Iris pigment epithelial cell (primary cell): ENCODE results near the gene SLC36A2.
A peak's percentile ranks its signal among the peaks of the same experiment; 100 is the strongest.
"Not testable (repeated sequence)": the region's sequence is repeated elsewhere in the genome, so short reads cannot be mapped to it uniquely, and the experiment has no call there.

Experiments
- DNase-seq: peaks from one replicate; pipeline ENCODE4 v3.0.0-alpha.2; 2011; ENCODE audit warnings: low read depth

Gene SLC36A2

DNA sequence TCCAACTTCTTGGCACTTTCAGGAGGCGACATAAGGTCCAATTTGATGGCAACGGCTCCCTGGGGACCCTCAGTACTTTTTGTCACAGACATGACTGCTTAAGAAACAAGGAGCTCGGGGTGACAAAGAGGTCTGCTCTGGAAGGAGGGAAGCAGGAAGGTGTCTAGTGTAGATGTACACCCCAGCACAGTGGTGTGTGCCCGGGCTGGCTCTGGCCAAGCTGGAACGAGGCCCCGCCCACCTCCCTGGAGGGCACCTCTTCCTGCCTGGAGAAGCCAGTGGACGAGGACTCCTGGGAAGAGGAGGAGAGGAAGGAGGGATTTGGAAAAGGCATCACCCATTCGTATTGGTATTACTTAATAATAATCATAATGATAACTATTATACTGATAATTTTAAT, at the start of gene SLC36A2:
Gene SLC36A2 (minus strand): TSS at position 191 of the 400 bp plus-strand sequence. CDS start 99 bp downstream, at position 92.
- no peak for DNase-seq

DNA sequence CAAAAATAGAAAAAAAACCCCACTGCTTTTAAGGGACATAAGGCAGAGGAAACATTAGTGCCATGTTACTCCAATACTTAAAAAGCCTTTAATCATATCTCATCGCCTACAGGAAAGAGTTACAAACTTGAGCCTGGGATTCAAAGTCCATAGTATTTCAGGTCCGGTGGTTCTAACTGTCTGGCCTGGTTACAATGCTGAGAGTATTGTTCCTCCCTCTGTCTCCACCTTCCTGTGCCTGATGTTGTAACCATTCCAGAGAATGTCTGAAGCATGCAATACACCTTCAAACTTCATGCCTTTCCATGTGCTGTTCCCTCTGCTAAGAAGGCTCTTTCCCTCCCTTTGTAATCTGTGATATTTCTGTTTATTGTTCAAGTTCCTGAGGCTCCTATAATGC, 41.6 kb upstream of the SLC36A2 start:
- no peak for DNase-seq

DNA sequence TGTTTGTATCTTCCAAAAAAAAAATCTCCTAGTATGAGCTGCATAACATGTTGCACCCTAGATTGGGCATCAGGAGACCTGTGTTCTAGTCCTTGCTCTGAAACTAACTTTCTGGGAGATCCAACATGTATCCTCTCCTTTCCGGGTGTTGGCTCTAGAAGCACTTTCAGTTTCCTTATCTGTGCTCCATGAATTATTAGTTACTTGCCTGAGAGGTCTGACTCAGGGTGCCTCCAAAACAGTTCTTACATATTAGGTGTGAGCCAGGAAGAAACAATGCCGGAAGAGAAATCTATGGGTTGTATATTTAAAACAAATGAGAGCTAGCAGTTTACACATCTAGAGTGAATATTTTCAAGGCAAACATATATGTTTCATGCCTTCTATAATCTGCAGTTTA, 36.7 kb upstream of the SLC36A2 start:
- peak; percentile 10 for DNase-seq

DNA sequence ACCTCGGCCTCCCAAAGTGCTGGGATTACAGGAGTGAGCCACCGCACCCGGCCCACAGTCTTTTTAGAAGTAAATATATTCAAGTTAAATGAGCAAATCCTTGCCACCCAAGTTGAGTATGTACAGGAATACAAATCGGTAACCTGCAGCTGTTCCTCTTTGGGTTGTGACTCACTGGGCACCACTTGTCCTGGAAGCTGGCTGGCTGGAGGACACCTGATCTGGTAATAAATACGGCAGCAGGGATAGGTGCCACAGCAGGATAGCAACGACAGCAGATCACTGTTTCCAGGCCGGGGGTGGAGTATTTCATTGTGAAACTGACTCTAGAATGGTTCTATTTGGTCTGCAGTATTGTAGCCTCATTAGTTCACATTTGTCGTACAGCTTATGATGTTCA, 35.7 kb upstream of the SLC36A2 start:
- no peak for DNase-seq

DNA sequence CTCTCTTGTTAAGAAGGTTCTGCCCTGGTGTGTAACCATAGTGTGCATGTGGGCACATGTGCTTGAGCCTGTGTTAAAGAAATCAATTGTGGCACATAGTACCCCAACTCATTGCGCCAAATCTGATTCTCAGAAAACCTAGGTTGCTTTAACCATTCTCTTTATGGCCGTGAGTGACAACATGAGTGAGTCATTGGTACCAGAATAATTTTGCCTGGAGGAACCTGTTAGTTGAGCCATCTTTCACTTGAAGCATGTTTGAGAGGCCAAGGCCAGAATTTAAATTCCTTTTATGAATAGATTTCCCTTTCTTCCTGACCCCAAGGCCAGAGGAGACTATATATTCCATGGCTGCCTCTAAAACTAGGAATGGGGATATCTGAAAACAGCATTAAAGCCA, 35.2 kb upstream of the SLC36A2 start:
- DNase-seq = no peak

DNA sequence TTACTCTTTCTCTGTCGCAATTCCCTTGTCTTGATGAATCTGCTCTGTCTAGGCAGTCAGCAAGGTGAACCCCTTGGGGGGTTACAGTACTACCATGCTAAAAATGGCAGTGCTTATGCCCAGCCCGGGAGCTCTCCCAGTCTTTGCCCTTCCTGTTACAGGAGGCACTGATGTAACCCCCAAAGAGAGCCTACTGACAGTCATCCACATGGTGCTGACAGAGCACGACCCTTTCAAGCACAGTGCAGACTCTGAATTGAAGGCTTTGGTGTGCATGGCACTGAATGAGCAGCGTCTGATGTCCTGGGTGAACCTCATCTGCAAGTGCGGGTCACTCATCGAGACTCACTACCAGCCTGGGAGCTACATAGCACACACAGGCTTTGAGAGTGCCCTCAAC, 34.5 kb upstream of the SLC36A2 start:
- DNase-seq = no peak

DNA sequence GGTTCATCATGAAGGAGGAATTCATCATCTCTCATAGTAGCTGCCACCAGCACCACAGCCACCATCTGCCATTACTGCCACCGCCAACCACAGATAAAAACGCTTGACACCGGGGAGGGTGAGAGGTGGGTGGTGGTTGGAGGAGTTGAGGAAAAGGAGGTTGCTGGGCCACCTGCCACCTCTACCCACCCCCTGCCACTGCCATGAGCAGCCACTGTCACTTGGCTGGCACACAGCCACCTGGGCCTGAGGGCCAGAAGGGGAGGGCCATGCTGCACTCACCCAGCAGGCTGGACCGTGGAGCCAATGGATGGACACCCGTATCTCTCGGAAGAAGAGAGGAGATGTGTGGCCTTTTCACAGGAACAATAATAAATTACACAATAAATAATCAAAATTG, 31.3 kb upstream of the SLC36A2 start:
- DNase-seq = no peak

DNA sequence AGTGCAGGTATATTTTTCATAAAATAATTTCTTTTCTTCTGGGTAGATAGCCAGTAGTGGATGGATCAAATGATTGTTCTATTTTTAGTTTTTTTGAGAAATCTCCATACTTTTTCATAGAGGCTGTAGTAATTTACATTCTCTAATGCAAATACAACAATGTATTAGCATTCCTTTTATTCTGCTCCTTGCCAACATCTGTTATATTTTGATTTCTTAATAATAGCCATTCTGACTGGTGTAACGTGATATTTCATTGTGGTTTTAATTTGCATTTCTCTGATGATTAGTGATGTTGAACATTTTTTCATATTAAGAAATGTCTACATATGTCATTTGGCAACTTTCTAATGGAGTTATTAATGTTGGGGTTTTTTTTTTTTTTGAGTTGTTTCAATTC, 27.2 kb upstream of the SLC36A2 start:
- DNase-seq = no peak

DNA sequence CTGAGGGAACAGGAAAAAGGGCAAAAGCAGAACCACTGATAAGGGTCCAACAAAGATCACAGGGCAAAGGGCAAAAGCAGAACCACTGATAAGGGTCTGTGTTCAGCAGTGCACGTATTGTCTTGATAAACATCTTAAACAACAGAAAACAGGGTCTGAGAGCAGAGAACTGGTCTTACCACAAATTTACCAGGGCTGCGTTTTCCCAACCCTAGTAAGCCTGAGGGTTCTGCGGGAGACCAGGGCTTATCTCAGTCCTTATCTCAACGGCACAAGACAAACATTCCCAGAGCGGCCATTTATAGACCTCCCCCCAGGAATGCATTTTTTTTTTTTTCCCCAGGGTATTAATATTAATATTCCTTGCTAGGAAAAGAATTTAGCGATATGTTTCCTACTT, 19.7 kb upstream of the SLC36A2 start:
- not testable (repeated sequence) for DNase-seq

DNA sequence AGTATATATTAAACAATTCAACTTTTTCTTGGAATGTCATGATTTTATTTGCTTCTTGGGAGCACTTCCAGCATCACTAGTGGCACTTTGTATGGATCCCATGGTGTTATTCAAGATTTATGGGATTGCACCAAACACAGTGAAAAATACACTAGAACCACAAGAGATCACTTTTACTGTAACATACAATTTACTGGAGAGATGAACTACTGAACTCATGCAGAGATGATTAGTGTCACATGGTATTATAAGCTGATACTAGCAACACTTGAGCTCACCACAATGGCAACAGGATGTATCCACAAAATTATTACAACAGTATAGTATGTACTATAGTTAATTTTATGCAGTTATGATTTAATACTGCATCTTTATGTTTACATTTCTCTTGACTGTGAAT, 16.3 kb upstream of the SLC36A2 start:
- DNase-seq = no peak

DNA sequence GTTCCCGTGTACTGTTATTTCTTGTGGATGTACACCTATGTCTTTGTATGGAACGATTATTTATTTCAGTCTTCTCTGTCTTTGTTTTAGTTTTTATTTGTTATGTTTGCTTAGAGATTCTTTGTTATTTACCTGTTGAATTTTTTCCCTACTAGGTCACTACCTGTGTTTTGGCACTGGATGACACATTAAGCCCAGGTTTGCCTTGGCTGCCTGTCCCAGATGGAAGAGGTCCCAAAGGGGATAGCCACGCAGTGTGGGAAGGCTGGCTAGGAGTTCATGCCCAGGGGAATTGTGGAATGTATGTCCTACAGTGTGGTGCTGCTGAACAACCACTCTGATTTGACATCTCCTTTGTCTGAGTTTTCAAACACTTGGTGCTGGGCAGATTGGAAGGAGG, 15.6 kb upstream of the SLC36A2 start:
- DNase-seq = no peak

DNA sequence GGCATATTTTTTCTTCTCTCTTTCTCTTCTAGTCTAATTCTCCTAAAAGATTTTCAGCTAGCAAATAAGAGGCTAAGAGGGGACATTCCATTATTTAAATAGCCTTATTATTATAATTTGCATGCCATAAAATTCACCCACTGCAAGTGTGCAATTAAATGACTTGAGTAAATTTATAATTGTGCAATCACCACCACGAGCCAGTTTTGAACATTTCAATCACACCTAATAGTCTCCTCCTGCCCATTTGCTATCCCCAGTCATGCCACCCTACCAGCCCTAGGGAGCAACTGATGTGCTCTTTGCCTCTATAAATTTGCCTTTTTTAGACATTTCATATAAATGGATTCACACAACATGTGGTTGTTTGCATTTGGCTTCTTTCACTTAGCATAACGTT, 12.0 kb upstream of the SLC36A2 start:
- DNase-seq = no peak

DNA sequence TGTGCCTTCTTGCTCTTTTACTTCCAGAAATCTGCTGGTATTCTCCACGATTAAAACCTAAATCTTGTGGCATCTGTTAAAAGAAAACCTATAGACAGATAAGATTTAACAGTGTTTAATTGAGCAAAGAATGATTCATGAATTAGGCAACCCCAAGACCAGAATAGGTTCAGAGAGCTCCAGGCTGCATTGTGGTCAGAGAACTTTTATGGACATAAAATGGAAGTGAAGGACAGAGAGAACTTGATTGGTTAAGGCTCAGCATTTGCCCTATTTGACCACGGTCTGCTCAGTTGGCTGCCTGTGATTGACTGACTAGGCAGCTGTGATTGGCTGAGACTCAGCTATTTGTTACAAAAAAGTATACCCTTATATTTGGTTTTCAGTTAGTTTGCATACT, 10.4 kb upstream of the SLC36A2 start:
- peak; percentile 38 for DNase-seq

DNA sequence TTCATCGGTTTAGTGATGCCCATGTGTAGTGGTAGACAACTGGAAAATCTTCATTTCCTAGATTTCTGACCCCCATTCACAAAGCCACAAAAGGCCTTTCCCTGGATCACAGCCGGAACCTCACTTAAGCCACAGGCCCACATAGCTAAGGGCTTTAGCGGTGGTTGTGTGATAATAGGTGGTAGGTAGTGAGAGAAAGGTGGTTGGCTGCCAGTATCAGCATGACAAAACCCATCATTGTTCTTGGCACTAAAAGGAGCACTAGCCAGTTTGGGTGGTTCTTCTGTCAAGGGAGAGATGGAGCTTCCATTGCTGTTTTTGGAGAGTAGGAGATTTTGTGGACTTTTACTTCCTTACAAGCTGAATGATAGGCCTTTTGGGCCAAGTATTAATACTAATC, 9.7 kb upstream of the SLC36A2 start:
- no peak for DNase-seq

DNA sequence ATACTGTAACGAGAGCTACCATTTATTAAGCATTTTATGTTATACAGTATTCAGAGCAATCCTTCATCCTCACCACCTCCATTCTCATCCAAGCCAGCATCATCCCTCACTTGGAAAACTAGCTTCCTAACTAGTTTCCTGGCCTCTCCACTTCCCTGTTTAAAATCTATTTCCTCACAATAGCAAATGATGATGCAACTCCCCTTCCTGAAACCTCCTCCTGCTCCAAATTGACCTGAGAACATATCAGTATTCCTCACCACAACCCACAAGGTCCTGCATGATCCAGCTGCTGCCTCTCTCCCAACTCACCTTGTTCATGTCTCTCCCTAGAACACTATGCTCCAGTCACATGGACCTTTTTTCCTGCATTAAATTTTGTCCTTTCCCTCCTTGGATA, 4.3 kb upstream of the SLC36A2 start:
- no peak for DNase-seq

DNA sequence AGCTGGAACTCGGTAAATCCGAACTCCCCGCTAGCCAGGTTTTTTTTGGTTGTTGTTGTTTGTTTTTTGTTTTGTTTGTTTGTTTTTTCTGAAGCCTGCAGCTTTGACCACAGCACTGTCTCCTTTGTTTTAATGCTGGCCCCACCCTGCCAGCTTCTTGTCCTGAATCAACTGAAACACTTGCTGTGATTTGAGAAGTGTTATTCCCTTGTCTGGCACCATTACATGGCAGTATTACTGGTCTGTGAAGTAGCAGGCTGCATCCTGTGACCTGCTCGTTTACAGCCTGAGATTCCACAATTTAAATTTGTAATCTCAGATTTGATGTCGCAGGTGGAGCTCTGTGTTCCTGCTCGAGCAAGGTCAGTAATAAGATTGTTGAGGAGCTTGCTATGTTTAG, 1.4 kb upstream of the SLC36A2 start:
- DNase-seq = no peak

DNA sequence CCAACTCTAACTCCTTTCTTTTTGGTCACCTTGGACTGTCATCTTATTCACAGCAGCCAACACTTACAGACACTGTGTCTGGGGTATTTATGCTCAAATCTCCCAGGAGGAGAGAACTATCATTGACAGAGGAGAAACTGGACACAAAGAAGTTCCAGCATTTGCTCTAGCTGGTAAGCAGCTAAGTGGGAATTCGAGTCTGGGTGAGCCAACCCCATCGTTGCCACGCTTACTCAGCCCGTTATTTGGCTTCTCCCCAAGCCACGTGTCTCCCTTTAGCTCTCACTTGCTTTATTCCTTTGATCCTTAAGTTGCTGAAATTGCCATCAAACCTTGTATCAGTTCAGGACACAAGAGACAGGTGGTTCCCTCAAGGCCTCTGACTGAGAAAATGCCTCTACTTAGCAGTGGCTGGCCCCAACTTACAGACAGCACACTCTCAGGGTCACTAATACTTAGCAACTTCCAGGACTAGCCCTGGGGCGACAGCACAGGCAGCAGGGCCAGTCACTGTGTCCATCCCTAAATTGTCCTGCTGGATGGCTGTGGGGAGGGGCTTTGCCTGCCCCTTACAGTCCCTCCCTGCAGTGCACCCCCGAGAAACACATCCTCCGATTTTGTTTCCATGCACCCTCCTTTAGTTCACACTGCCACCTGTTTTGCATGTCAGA, 1.4 kb downstream of the SLC36A2 start:
- peak; percentile 26 for DNase-seq

DNA sequence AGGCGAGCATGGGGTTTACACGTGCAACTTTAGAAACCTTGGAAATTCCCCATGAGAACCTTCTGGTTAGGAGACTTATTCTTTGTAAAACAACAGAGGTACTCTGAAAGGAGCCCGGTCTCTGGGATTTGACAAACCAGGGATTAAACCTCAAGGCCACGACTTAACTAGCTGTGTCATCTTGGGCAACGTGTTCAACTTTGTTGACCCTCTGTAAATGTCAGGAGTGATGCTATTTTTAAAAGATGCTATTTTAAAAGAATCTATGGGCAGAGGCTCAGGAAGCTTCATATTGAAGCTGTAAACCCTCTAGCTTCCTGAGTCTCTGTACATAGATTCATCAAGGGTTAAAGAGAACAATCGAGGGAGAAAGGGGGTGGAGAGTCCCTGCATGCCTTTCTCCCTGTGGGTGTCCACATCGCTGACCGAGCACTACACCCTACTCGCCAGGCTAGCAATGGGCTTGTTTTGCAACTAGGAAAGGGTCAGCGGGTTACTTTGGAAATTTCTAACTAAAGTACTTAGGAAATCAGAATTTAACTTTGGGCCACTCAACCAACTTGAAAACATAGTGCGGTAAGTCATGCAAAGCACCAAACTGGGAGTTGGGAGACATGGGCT, 2.1 kb downstream of the SLC36A2 start:
- DNase-seq = no peak

DNA sequence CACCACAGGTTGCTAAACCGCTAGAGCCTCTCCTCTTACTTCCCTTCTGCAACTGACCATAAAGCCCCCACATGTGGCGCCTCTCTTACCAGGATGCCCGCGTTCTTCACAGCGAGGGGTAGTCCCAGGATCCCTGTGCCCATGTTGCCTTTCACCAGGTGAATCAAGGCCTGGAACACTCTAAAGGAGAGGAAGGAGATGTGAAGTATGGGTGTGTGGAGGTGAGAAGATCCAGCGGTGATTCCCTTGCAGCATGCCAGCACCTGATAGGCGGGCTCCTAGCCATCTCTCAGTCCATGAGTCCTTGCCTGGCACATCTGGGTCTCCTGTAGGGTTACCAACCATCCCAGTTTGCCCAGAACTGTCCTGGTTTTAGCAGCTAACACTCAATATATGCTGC, 3.3 kb downstream of the SLC36A2 start:
- DNase-seq = no peak

DNA sequence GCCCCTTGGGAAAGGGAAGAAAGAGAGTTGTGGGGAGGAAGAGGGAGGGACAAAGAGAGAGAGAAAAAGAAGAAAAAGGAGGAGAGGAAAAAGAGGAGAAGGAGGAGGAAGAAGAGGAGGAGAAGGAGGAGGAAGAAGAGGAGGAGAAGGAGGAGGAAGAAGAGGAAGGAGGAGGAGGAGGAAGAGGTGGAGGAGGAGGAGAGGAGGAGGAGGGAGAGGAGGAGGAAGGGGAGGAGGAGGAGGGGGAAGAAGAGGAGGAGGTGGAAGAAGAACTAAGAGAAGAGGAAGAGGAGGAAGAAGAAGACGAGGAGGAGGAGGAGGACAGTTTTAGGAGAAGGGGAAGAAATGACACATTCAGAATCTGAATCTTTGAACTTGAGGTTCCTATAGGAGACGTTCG, 7.4 kb downstream of the SLC36A2 start:
- DNase-seq = no peak

DNA sequence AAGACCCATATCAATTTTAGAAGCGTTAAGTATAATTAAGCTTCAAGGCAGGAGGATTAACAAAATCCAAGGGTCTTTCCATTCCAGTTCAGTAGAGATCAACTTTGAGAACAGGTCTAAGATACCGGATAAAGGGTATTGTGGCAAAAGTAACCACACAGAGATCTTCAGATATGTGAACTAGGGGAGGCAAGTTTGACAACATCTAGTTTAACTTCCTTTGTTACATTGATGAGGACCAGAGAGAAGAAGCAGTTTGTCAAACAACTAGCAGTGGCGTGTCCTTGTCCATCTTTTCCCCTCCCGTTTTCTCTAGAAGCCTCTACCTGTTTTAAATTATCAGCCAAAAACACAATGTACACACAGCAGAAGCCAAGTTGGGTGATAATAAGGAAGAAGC, 8.6 kb downstream of the SLC36A2 start:
- DNase-seq = no peak

DNA sequence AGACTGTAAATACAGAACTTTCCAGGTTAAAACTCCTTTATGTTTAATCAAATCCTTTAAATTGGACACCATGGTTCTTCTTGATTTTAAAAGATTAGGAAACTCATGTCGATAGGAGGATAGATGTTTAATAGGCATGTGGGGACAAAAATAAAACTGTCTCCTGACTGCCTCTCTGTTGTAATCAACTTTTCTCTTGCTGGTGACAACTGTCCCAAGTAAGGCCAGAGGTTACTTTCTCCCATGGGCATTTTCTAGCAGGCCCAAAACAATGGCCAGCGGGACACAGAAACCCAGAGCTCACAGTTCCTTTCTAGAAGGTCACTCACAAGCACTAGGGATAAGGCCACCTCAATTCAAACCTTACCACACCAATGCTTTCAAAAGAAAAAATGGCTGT, 14.5 kb downstream of the SLC36A2 start:
- DNase-seq = no peak

DNA sequence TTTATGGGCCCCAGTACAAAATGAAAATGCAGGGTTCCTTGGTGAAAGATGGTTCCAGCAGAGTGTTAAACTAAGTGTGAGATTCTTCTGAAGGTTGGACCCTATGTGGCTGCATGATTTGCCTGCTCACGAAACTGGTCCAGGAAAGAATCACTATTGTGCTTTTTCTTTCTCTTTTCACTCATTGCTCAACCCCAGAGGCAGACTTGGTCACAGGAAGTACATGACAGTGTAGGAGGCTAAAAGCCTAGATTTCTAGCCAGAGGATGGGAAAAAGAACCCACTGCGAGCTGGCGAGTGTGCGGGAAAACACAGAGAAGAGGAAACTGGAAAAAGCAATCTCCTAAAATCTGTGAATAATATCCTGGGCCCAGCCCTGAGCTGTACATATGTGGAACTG, 18.6 kb downstream of the SLC36A2 start:
- no peak for DNase-seq

DNA sequence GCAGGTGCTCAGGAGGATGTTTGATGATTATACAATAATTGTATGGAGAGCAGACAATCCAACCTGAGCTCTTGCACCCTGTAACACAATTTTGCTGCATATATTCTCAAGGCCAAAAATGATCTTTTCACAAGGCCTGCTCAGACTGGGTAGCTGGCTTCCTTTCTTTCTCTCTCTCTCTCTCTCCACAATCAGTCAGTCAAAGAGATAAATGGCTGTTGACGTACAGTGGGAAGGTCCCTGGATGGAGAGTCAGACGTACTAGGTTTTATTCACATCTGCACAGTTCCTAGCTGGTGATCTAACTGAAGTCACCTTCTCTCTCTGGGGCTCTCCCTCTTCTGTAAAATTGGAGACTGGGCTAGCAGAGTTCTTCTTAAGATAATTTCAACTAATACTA, 19.8 kb downstream of the SLC36A2 start:
- no peak for DNase-seq
